ENCODE data around the gene PCYT2. TPM values are rescaled to one million over a fixed set of nuclear protein-coding genes. Genes with fewer than 3 reads are reported as not detected.

The PCYT2 gene
- total RNA-seq, 4 donors from 2014 or later, result 27.4 to 38.7 (median 33.3) TPM

DNA sequence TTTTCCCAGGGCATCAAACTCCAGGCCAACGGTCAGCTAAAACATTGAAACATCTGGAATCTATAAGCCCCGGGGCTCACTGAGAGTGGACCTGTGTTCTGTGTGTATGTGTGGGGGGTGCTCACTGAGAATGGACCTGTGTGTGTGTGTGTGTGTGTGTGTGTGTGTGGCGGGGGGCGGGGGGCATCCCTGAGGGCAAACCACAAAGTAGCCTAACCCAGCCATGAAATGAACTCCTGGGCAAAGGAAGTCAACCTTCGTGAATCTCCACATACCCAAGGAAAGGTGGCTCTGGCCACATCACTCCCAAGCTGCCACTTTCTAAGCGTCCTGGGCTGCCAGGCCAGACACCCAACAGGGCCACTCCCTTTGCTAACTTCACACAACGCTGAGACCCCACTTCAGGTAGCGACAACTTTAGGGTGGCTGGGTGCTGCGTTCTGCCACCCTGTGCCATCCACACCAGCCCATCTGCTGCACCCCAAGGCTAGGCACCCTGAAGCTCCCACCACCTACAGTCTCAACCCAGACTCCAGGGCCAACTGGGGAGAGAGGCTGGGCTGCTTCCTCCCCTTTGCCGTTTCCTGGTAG, 14.8 kb upstream of the PCYT2 start:
- H3K9me3 ChIP-seq, result no peaks in the 10 kb centered on the region
- peak overlapping the region; percentile 80 to 99 (median 84) for H3K4me3 ChIP-seq
- peaks cover 8 to 20% (median 15%) of the 10 kb centered on the region in 4 donors for H3K36me3 ChIP-seq
- H3K27me3 ChIP-seq, result peaks cover 0 to 11% (median 1%) of the 10 kb centered on the region in 4 donors
- no peak for DNase-seq (ENCODE audit: extremely low spot score)
- peak overlapping the region; percentile 91 to 98 (median 95) for H3K27ac ChIP-seq (replicated peaks in 1 of 4)
- peaks cover 50 to 71% (median 69%) of the 10 kb centered on the region in 4 donors for H3K4me1 ChIP-seq
- 64% methylated on average over 10 of the region's 10 CpGs for WGBS
- intact Hi-C loops (cut with DNase I), result no loop called here
- TF ChIP-seq, protein P1, sequence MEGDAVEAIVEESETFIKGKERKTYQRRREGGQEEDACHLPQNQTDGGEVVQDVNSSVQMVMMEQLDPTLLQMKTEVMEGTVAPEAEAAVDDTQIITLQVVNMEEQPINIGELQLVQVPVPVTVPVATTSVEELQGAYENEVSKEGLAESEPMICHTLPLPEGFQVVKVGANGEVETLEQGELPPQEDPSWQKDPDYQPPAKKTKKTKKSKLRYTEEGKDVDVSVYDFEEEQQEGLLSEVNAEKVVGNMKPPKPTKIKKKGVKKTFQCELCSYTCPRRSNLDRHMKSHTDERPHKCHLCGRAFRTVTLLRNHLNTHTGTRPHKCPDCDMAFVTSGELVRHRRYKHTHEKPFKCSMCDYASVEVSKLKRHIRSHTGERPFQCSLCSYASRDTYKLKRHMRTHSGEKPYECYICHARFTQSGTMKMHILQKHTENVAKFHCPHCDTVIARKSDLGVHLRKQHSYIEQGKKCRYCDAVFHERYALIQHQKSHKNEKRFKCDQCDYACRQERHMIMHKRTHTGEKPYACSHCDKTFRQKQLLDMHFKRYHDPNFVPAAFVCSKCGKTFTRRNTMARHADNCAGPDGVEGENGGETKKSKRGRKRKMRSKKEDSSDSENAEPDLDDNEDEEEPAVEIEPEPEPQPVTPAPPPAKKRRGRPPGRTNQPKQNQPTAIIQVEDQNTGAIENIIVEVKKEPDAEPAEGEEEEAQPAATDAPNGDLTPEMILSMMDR (IDR thresholded peaks at IDR 0.05), result no peak
- TF ChIP-seq EP300 (IDR thresholded peaks at IDR 0.05) (no peak), POLR2A (IDR thresholded peaks at IDR 0.05; ENCODE audit: low read depth) (no peak), POLR2AphosphoS5 (IDR thresholded peaks at IDR 0.05) (no peak)

DNA sequence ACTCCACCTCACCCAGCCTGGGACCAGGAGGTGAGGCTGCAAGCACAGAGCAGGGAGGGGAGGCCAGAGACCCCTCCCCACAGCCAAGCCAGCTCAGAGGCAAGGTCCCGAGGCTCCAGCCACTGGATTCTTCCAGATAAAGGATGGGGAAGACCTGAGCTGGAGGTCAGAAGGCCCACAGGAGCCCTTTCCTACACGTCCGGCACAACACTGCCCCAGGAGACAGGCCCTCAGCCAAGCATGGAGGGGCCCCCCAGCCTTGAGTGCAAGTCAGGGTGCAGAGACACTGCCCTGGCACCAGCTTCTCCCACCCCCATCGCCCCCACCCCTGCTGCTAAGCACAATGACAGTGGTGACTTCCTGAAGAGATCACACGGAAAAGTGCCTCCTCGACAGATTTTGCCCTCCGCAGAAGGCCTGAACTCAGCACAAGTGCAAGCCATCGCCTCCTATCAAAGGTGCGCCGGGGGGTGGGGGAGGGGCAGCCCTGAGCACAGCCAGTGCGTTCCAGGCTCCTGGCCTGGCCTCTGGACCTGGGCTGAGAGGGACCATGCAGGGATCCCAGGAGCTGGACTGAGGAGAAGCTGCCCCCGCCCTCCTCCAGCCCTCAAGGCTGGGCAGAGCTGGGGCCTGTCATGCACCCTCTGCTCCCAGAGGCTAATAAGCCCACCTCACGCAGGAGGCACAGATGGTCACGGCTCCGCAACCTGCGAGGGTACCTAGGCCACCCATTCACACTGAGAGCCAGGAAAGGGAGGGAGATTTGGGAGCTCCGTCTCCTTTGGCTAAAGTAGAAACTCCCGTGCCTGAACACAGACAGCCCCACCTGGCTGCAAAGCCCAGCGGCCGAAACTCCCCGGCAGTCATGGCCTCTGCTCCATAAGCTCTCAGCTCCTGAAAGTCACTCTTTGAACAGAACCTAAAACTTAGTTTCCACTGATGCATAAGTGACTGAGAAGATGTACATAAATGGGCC, 13.6 kb upstream of the PCYT2 start:
- no peaks in the 10 kb centered on the region for H3K9me3 ChIP-seq
- DNase-seq (ENCODE audit: extremely low spot score), result no peak
- 32% methylated on average over 4 of the region's 21 CpGs for WGBS
- peaks cover 8 to 30% (median 26%) of the 10 kb centered on the region in 4 donors for H3K36me3 ChIP-seq
- TF ChIP-seq, protein P1 (IDR thresholded peaks at IDR 0.05), result no peak
- TF ChIP-seq POLR2AphosphoS5 (IDR thresholded peaks at IDR 0.05) (no peak), EP300 (IDR thresholded peaks at IDR 0.05) (no peak), POLR2A (IDR thresholded peaks at IDR 0.05; ENCODE audit: low read depth) (no peak)
- peak overlapping the region; percentile 38 to 98 (median 86) for H3K27ac ChIP-seq (replicated peaks in 1 of 4)
- intact Hi-C loops (cut with DNase I), result no loop called here
- H3K4me1 ChIP-seq, result peaks cover 50 to 82% (median 78%) of the 10 kb centered on the region in 4 donors
- H3K27me3 ChIP-seq, result peaks cover 0 to 11% (median 1%) of the 10 kb centered on the region in 4 donors
- H3K4me3 ChIP-seq, result peak overlapping the region in 3 of 4 donors; percentile 12 to 36 (median 24)

DNA sequence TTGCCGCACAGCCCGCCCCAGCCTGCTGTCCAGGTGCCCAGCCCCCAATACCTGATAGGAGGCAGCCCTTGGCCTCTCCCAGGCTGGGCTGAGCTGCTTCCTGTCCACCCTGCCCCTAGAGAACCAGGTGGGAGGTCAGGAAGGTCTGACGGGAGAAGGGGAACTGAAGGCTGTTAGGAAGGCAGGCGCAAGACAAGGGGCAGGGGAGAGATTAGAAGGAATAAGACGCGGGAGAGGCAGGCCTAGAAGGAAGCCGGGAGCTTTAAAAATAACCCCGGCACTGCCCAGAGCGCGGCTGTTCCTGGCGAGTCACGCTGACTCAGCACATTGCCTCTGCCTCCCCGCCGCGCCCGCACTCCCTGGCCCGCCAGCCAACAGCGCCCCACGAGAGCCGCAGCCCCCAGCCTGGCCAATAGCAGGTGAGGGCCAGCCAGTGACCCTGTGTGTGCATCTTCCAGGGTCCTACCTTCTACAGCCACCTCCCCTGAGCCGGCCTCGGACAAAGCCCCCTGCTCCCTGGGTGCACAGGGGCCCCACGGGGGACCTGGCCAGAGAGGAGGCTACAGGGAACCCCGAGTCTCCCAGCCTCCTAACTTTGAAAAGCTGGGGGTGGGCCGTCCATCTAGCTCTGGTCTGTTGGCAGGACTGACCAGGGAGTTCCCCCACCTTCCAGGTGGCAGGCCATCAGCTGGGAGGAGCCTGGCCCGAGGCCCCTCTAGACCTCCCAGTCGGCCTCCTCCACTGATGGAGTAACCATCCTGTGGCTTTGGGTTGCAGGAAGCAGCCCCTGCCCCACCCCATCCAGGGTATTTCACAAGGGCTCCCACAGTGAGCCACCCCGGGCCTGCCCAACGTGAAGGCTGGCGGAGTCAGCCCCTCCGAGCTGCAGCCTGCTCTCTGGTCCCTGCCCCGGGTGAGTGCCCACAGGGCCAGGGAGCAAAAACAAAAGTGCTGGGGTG, 12.4 kb upstream of the PCYT2 start:
- H3K4me1 ChIP-seq, result peaks cover 49 to 85% (median 78%) of the 10 kb centered on the region in 4 donors
- peak overlapping the region; percentile 36 to 52 (median 43) for H3K4me3 ChIP-seq
- H3K36me3 ChIP-seq, result peaks cover 8 to 40% (median 36%) of the 10 kb centered on the region in 4 donors
- peaks cover 0 to 7% (median 1%) of the 10 kb centered on the region in 4 donors for H3K27me3 ChIP-seq
- 35% methylated on average over 19 of the region's 32 CpGs for WGBS
- no peaks in the 10 kb centered on the region for H3K9me3 ChIP-seq
- DNase-seq (ENCODE audit: extremely low spot score), result no peak
- intact Hi-C loops (cut with DNase I), result no loop called here
- peak overlapping the region; percentile 54 to 98 (median 86) for H3K27ac ChIP-seq (replicated peaks in 1 of 4)
- TF ChIP-seq POLR2AphosphoS5 (IDR thresholded peaks at IDR 0.05) (peak in 1 of 2 donors; percentile 14), EP300 (IDR thresholded peaks at IDR 0.05) (no peak)

DNA sequence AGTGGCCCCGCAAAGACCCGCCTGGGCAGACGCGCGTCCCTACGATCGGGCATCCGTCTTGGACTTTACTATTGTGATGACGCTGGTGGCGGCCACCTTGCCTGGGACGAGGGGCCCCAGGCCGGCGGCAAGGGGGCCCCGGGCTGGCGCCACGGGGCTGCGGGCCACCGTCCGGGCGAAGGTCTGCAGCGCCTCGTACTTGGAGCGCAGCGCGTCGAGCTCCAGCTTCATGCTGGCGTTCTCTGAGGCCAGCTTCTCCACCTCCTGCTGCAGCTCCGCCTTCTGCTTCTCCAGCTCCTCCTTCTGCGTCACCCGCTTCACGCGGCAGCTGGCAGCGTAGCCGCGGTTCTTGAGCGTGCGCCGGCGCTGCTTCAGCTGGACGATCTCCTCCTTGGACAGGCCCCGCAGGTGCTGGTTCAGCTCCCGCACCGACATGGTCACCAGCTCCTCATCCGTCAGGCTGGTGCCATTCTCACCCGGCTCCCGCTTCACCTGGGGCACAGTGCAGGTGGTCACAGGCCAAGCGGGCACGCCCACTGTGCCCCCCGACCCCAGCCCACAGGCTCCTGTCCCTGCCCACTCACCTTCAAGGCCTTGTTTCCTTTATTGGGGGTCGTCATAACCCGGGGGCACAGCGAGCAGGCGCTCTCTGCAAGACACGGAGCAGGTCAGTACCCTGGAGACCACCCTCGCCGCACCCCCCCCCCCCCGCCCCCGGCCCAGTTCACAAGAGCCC, 11.5 kb upstream of the PCYT2 start:
- no peaks in the 10 kb centered on the region for H3K27me3 ChIP-seq
- no peak for DNase-seq (ENCODE audit: extremely low spot score)
- no peaks in the 10 kb centered on the region for H3K9me3 ChIP-seq
- H3K4me3 ChIP-seq, result peak overlapping the region; percentile 36 to 52 (median 43)
- peaks cover 8 to 40% (median 36%) of the 10 kb centered on the region in 4 donors for H3K36me3 ChIP-seq
- no peak for TF ChIP-seq POLR2A (IDR thresholded peaks at IDR 0.05; ENCODE audit: low read depth)
- no peak for TF ChIP-seq EP300 (IDR thresholded peaks at IDR 0.05)
- no peak for TF ChIP-seq POLR2AphosphoS5 (IDR thresholded peaks at IDR 0.05)
- TF ChIP-seq, protein P1 (IDR thresholded peaks at IDR 0.05), result no peak
- 88% methylated on average over 40 of the region's 58 CpGs for WGBS
- peak overlapping the region; percentile 54 to 98 (median 86) for H3K27ac ChIP-seq (replicated peaks in 1 of 4)
- intact Hi-C loops (cut with DNase I), result no loop called here
- peaks cover 45 to 83% (median 75%) of the 10 kb centered on the region in 4 donors for H3K4me1 ChIP-seq

Data from esophagus muscularis mucosa (tissue), 4 donors.